NCI-H2107 (cell line): ENCODE data around the gene UBALD2.
"Not testable (repeated sequence)": the region's sequence is repeated elsewhere in the genome, so short reads cannot be mapped to it uniquely, and the experiment has no call there.

Experiments used
- DNase-seq: peaks from one replicate; lab custom pipeline; 2025; lab: John Stamatoyannopoulos, UW

The UBALD2 gene

DNA sequence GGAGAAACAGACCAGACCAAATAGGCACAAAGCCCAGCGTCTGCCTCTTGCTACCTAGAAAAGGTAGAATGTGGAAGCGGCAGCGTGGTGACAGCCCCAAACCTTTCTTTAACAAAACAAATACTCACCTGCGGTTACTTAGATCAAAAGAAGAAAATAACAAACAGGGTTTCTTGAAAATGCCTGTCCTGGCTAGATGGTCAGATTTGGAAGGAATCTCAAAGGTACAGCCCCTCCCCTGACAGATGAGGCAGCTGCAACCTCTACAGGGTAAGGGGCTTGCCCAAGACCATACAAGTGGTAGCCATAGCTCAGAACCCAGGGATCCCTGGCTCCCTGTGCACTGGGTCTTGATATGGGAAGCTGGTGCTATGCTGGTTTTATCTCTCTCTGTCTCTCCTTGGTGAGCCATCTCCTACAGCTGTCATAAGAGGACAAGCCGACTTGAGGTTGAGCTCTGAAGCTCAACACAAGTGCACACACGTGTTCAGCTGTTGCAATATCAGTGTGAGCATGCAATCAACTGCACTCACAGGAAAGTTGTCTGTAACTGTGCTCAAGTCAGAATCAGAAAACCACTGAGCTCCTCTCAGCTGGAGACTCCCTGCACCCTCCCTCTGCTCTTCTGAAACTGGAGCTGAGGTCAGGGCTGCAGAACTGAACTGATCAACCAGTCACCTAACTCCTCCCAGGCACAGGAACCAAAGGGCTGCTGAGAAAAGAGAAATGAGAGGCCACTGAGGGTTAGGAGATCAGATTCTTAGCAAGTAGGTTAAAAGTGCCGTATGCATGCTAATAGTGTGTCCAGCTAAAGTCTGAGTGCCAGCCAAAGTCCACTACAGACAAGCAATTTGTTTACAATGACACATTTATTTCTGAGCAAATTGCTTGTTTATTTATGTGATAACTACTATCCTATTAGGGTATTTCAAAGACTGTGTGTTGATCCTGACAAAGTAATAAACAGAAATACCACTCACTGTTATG lies 18.8 kb upstream of the UBALD2 start:
- DNase-seq, result peak; percentile 31

DNA sequence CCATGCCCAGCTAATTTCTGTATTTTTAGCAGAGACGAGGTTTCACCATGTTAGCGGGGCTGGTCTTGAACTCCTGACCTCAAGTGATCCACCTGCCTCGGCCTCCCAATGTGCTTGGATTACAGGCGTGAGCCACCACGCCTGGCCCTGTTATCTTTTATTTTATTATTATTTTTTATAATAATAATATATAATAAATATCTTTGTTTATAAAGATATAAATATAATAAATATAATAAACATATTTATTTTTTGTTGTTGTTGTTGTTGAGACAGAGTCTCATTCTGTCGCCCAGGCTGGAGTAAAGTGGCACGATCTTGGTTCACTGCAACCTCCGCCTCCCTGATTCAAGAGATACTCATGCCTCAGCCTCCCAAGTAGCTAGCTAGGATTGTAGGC lies 17.8 kb upstream of the UBALD2 start:
- no peak for DNase-seq

DNA sequence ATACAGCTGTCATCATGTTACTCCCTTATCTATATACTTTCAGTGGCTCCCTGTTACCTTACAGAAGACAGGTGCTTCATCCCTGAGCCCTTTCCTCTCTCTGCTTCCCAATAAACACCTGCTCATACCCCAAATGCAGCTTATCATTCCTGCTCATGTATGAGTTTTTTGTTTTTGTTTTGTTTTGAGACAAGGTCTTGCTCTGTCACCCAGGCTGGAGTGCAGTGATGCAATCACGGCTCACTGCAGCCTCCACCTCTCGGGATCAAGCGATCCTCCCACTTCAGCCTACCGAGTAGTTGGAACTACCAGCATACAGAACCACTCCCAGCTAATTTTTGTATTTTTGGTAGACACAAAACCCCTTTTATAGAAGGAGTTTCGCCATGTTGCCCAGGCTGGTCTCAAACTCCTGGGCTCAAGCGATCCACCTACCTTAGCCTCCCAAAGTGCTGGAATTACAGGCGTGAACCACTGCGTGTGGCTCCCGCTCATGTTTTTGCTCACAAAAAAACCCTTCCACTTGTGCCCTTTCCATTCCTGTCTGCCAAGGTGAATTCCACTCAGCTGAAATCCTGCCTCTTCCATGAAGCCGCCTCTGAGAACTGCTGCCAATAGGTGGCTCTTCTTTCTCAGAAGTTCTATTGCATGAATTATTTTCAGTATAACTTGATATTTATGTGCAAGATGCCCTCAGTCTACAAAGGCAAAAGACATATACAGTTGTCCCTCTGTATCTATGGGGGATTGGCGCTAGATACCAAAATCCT lies 16.9 kb upstream of the UBALD2 start:
- no peak for DNase-seq

DNA sequence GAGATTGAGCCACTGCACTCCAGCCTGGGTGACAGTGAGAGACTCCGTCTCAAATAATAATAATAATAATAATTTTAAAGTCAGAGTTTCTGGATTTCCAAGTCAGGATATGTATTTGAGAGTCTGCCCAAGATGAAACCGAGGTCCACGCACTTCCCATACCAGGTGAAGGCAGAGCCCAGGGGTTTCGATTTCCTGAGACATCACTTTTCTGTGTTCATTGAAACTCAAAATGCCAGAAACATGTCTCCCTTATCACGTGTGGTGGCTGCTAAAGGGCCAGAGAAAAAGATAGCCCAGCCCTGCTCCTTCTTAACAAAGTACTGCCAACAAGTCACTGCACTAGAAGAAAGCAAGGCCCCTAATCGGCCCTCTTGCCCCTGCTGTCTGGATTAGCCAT lies 15.0 kb upstream of the UBALD2 start:
- DNase-seq, result no peak

DNA sequence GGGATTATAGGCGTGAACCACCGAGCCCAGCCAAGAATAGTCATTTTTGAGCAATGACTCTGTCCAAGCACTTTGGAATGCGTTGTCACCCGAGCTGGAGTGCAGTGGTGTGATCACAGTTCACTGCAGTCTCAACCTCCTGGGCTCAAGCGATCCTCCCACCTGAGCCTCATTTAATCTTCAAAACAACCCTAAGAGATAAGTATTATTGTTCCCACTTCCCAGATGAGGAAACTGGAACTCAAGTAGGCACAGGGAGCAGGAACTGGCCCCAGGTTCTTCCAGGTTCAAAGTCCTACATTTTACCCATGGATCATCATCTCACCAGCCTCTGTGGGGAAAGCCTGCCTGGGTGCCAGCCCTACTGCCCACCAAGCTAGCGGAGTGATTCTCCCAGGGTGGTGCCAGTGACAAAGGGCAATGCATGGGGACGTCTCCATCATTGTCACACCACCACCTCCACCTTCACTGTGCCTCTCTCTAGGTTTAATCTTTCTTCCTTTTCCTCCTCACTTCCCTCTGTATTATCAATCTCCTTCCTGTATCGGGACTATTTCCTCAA lies 13.6 kb upstream of the UBALD2 start:
- DNase-seq, result no peak

DNA sequence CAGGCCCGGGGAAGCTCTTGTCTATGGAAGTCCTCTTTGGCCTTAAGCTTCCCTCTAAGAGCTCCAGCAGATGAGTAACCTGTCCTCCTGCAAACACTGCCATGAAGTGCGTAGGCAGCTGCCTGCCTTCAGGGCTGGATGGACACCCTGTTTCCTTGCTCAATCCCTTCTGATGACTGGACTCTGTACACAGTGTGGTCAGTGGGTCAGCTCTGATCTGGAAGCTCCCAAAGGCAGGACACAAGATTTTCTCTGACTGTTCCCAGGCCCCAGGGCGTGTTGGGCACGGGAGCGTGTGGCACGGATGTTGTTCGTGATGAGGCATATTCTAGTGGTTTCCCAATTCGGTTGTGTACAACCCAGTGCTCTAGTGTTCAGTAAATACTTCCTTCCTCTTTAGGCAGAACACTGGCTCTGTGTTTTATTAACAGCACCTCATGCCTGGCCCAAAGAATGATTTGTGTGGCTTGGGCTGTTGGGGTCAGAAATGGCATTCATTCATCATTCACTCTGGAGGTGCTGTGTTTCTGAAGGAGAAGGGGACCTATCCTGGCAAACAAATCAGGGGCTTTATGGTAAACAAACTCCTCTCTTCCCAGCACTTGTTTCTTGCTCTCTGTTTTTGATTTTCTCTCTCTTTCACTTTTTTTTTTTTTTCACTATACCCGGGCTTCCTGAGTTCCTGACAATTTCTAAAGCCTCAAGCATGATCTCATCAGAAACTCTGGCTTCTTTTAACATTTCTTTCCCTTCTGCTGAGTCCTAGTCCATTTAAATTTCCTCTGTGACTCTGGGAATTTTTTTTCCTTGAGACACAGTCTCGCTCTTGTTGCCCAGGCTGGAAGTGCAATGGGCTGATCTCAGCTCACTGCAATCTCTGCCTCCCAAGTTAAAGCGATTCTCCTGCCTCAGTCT lies 12.9 kb upstream of the UBALD2 start:
- DNase-seq, result no peak

DNA sequence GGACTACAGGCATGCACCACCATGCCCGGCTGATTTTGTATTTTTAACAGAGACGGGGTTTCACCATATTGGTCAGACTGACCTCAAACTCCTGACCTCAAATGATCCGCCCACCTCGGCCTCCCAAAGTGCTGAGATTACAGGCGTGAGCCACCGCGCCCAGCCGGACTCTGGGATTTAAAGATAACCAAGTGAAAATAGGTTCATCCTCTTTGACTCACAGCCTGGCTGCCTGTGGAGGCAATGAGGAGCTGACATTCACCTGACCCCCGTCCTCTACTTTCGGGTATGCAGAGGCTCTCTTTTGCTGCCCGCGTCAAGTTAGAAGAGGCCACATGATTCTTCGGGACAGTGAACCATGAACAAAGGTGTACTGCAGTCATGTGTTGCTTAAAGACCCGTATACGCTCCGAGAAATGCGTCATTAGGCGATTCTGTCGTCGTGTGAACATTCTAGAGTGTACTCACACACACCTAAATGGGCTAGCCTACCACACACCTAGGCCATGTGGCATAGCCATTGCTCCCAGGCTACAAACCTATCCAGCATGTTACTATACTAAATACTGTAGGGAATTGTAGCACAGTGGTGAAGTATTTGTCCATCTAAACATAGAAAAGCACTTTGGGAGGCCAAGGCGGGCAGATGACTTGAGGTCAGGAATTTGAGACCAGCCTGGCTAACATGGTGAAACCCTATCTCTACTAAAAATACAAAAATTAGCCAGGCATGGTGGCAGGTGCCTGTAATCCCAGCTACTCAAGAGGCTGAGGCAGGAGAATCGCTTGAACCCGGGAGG lies 12.0 kb upstream of the UBALD2 start:
- not testable (repeated sequence) for DNase-seq

DNA sequence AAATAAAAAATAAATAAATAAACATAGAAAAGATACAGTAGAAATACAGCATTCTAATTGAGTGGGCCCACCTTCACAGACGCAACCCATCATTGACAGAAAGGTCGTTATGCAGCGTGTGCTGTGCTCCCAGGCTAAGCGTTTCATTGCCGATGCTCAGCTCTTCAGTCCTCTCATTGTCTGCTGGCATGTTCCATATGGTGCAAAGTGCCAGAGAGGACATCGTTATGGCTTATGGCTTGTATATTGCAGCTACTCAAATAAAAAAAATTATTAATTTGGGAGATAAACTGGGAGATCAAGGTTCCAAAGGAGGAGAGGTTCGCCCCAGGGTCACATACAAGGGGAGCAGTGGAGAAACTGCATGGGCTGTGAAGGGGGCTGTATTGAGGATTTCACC lies 11.3 kb upstream of the UBALD2 start:
- no peak for DNase-seq

DNA sequence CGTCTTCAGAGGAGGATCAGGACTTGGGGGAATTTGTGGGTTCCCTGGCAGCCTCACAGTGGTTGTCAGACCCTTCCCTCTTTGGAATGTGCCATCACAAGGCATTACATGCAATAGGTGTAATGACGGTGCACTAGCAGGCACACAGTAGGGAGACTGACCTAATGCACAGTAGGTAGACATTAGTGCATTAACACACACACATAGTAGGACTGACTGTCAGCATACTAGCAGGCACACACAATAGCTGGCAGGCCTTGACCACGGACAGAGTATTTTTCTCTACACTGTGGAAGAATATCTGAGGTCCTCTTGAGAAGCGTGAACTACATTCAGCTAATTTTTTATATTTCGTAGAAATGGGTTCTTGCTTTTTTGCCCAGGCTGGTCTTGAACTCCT lies 10.9 kb upstream of the UBALD2 start:
- no peak for DNase-seq

DNA sequence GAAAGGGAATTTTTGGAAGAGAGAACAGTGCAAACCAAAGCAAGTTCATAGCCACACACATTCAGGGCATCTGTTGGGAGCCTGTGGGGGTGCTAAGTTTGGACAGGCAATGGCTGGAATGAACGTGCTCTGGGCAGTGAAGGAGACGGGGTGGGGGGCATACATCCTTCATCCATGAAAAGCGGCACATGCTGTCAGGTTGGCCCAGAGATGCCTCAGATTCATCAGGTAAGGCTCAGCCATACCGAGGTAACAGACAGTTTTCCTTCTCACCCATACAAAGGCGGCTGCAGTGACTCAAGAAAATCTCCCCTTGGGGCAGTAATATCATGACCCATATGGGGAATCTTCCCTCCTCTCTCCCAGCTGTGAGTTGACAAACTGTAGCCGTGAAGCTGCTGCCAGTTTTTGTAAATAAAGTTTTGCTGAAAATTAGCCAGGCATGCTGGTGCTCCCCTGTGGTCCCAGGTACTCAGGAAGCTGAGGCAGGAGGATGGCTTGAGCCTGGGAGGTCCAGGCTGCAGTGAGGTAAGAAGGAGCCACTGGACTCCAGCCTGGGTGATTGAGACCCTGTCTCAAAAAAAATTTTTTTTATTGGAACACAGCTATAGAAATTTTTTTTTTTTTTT lies 9.2 kb upstream of the UBALD2 start:
- DNase-seq, result no peak

DNA sequence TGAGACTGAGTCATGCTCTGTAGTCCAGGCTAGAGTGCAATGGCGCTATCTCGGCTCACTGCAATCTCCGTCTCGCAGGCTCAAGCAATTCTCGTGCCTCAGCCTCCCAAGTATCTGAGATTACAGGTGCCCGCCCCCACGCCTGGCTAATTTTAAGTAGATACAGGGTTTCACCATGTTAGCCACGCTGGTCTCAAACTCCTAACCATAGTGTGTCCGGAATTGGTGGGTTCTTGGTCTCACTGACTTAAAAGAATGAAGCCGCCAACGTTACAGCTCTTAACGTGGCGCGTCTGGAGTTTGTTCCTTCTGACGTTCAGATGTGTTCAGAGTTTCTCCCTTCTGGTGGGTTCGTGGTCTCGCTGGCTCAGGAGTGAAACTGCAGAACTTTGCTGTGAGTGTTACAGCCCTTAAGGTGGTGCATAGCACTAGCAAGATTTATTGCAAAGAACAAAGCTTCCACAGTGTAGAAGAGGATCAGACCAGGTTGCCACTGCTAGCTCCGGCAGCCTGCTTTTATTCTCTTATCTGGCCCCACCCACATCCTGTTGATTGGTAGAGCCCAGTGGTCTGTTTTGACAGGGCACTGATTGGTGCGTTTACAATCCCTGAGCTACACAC lies 8.6 kb upstream of the UBALD2 start:
- DNase-seq, result not testable (repeated sequence)

DNA sequence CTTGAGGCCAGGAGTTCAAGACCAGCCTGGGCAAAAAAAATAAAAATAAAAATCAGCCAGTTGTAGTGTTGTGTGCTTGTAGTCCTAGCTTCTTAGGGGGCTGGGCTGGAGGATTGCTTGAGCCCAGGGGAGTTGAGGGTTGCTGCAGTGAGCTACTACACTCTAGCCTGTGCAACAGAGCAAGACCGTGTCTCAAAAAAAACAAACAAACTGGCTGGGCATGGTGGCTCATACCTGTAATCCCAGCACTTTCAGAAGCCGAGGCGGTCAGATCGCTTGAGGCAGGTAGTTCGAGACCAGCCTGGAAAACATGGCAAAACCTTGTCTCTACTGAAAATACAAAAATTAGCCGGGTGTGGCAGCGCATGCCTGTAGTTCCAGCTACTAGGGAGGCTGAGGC lies 4.9 kb upstream of the UBALD2 start:
- DNase-seq, result no peak

DNA sequence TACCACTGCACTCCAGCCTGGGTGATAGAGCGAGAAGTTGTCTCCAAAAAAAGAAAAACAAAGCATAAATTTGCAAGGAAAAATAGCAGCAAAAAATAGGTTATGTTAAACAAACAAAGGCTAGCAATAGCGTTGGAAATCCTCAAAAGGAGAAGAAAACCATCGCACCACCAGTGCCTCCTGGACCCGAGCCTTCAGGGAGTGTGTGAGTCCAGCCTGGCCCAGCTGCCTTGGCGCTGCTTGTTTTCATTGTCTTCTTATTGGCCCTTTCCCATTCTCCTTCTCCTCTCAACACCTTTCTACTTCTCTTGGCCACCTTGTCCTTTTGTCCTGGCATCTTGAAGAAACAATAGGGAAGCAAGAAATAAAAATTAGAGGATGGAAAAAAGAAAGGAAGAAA lies 4.5 kb upstream of the UBALD2 start:
- no peak for DNase-seq

DNA sequence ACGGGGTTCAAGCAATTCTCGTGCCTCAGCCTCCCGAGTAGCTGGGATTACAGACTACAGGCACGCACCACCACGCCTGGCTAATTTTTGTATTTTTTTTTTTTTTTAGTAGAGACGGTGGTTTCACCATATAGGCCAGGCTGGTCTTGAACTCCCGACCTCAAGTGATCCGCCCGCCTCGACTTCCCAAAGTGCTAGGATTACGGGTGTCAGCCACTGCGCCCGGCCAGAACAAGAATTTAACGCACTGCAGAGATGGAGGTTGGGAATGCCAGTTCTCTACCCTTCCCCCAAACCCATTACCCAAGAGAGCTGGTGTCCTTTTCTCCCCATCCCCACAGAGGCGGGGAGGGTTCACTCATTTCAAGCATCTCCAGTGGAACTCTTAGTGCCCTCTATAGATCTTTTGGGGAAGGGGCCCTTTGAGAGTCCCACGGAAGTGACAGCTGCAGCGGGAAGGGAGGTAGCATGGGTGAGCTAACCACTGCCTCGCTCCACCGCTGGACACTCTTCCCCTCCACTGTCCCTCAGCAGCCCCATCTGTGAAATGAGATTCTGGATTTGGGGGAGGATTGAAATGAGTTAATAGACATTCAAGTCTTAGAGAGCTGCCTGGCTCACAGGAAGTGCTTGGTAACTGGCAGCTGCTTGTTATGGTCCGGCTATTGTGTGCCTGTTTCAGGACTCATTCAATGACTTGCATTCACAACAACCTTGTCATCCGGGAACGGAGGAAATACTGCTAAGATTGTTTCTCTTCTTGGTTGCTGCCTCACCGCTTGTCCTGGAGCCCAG lies 3.5 kb upstream of the UBALD2 start:
- no peak for DNase-seq

DNA sequence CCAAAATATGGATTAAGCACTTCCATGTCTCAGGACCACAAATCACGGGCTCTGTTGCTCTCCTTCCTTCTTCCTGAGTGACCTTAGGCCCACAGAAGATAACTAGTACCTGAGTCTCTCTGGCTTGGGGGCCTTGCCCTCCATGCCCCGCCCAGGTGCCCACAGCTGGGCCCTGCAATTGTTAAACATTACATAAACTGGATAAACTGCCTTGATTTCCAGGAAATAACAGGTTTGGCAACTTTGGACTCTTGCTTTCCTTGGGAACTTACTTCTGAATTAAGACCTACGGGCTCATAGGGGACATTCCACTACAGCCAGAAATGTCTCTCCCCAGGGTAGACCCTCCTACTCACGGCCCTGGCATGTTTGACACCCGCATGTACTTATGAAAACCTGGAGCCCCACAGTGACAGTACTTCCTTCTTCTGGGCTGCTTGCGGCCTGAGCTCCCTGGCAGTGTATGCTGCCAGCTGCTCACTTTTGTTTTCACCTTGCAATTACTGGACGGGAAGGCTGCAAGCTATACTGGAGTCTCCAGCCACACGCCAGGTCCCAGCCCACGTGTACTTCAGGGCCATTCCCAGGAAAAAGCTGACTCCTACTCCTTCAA lies 2.3 kb upstream of the UBALD2 start:
- DNase-seq, result no peak

DNA sequence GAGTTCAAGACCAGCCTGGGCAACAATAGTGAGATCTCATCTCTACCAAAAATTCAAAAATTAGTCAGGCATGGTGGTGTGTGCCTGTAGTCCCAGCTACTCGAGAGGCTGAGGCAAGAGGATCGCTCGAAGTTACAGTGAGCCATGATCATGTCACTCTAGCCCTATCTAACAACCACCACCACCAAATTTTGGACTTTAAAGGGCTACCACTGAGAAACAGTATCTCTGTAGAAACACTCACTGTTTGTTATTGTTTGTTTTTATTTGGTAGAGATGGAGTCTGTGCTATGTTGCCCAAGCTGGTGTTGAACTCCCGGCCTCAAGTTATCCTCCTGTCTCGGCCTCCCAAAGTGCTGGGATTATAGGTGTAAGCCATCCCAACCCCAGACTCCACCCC lies 1.3 kb upstream of the UBALD2 start:
- no peak for DNase-seq

DNA sequence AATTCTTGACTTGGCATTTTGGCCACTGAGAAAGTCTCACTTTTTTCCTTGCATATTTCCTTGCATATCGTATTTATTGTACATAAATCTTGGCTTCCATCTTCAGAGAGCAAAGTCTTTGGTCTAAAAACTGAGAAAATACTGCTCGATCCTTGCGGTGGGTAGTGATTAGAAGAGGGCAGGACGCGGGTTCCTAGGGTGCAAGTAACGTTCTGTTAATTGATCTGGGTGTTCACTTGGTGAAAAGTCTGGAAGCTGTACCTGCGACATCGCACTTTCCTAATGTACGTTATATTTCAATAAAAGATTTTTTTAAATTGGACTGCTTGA lies 758 bp upstream of the UBALD2 start:
- DNase-seq, result no peak

DNA sequence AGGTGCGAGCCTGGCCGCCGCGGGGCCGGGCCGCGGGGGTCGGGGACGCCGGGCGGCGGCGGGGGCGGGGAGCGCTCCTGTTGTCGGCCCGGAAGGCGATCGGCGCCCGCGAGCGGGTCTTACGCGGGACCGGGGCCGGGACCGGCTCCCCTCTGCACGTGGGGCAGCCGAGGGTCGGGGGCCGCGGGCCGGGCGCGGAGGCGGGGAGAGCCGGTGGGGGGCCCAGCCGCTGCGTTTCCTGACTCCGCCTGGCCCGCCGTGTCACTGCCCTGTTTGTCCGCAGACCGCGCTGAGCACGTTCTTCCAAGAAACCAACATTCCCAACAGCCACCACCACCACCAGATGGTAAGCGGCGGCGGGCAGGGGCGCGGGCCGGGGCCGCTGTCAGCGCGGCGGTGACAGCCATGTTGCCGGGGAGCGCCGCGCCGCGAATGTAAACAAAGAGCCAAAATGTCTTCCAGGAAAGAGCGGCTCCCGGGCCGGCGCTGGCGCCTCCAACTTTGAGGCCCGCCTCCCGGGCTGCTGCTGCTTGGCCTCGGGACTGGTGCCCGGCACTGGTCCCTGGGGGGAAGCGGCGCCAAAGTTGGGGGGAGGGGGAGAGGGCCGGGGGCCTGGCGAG lies 586 bp downstream of the UBALD2 start:
- no peak for DNase-seq
